ENCODE results near the gene TGM6. TPM values are rescaled to one million over a fixed set of nuclear protein-coding genes. Genes with fewer than 3 reads are reported as not detected.

Gene TGM6
- total and polyA plus RNA-seq, 9 of the 15 experiments (the other 6 are each of a cell fraction or from before 2014, with no cell fraction given), result not detected

DNA sequence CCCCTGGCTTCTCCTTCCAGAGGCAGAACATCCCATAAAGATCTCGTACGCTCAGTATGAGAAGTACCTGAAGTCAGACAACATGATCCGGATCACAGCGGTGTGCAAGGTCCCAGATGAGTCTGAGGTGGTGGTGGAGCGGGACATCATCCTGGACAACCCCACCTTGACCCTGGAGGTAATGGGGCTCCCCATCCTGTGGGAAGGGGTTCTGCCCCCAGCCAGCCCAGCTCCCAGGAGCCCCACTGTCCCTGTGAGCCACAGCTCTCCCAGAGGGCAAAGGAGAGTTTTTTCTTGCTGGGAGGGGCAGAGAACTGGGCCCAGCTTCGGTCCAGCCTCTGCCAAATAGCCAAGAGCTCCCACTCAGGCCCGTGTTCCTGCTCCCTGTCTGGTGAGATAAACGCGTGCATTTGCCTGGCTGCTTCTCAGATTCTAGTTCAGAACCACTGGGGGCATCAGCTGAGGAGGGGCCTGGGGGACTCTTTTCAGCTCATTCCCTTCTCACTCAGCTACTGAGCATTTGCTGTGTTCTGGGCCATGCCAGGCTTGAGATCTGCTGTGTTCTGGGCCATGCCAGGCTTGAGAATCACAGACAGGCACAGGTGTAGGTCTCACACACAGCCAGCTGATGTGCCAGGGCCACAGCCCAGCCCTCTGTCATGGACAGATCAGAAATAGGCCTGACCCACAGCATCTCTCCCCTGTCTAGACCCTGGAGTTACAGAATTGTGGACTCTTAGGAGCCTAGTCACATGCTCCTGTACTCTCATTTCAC is 45.4 kb upstream of the TGM6 start:
- BruUV-seq (replicated peaks), result no TSS peak
- ChIA-PET CTCF (ENCODE audit: low intra/inter-chr PET ratio) (no interaction called here), POLR2A (interaction anchor here (0.6 kb wide), 1 partner anchor 8 kb away, joined by 3 read pairs; no protein-coding TSS in a partner anchor)
- TF ChIP-seq HNRNPK (IDR thresholded peaks at IDR 0.05; ENCODE audit: low read depth, low read length, poor library complexity, severe bottlenecking) (no peak), KLF13 (tag; IDR thresholded peaks at IDR 0.05; ENCODE audit: borderline replicate concordance, low read depth) (no peak), HNRNPLL (IDR thresholded peaks at IDR 0.05; ENCODE audit: low read depth, low read length, poor library complexity, severe bottlenecking) (no peak), KHSRP (IDR thresholded peaks at IDR 0.05) (no peak), SAFB (IDR thresholded peaks at IDR 0.05; ENCODE audit: borderline replicate concordance, low read depth, low read length) (no peak), ZNF583 (CRISPR knock-in tag; IDR thresholded peaks at IDR 0.05) (no peak)
- TF ChIP-seq, protein P1, sequence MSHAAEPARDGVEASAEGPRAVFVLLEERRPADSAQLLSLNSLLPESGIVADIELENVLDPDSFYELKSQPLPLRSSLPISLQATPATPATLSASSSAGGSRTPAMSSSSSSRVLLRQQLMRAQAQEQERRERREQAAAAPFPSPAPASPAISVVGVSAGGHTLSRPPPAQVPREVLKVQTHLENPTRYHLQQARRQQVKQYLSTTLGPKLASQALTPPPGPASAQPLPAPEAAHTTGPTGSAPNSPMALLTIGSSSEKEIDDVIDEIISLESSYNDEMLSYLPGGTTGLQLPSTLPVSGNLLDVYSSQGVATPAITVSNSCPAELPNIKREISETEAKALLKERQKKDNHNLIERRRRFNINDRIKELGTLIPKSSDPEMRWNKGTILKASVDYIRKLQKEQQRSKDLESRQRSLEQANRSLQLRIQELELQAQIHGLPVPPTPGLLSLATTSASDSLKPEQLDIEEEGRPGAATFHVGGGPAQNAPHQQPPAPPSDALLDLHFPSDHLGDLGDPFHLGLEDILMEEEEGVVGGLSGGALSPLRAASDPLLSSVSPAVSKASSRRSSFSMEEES (CRISPR knock-in tag; IDR thresholded peaks at IDR 0.05), result no peak
- TF ChIP-seq, protein P2, sequence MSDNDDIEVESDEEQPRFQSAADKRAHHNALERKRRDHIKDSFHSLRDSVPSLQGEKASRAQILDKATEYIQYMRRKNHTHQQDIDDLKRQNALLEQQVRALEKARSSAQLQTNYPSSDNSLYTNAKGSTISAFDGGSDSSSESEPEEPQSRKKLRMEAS (CRISPR knock-in tag; IDR thresholded peaks at IDR 0.05), result no peak
- TF ChIP-seq, protein P3, sequence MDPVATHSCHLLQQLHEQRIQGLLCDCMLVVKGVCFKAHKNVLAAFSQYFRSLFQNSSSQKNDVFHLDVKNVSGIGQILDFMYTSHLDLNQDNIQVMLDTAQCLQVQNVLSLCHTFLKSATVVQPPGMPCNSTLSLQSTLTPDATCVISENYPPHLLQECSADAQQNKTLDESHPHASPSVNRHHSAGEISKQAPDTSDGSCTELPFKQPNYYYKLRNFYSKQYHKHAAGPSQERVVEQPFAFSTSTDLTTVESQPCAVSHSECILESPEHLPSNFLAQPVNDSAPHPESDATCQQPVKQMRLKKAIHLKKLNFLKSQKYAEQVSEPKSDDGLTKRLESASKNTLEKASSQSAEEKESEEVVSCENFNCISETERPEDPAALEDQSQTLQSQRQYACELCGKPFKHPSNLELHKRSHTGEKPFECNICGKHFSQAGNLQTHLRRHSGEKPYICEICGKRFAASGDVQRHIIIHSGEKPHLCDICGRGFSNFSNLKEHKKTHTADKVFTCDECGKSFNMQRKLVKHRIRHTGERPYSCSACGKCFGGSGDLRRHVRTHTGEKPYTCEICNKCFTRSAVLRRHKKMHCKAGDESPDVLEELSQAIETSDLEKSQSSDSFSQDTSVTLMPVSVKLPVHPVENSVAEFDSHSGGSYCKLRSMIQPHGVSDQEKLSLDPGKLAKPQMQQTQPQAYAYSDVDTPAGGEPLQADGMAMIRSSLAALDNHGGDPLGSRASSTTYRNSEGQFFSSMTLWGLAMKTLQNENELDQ (CRISPR knock-in tag; IDR thresholded peaks at IDR 0.05; ENCODE audit: borderline replicate concordance), result no peak
- no peak overlapping the region for H3K27ac ChIP-seq (ENCODE audit: extremely low read depth, low read depth, low read length)
- peaks cover 2 to 30% of the 10 kb centered on the region in 2 experiments for H3K27me3 ChIP-seq (ENCODE audit: control insufficient read depth in 2 of 2, insufficient read depth in 2 of 2, low read length in 2 of 2)
- peak overlapping the region in 1 of 2 experiments; percentile 17; a peak in 1 of 4 replicates for H3K9ac ChIP-seq (ENCODE audit: insufficient read depth in 1 of 2, low read depth in 2 of 2, low read length in 2 of 2)
- no peaks in the 10 kb centered on the region for H3K9me3 ChIP-seq (replicated peaks; ENCODE audit: control insufficient read depth, insufficient read depth, low read depth, low read length)
- no peaks in the 10 kb centered on the region for H3K9me1 ChIP-seq (ENCODE audit: control insufficient read depth, insufficient read depth, low read length)
- H2AFZ ChIP-seq (ENCODE audit: low read depth, low read length), result no peak overlapping the region
- H4K20me1 ChIP-seq (replicated peaks; ENCODE audit: control insufficient read depth, insufficient read depth, low read length), result no peaks in the 10 kb centered on the region
- no peak for DNase-seq (ENCODE audit: extremely low read depth in 1 of 4, low spot score in 3 of 4)
- WGBS (ENCODE audit: insufficient coverage, low coverage, missing lambda C conversion rate), result 11% methylated on average over 9 of the region's 9 CpGs
- H3K4me3 ChIP-seq, result no peak overlapping the region
- H3K4me2 ChIP-seq (ENCODE audit: insufficient read depth, low read length), result no peak overlapping the region
- no peaks in the 10 kb centered on the region for H3K36me3 ChIP-seq (ENCODE audit: control insufficient read depth, insufficient read depth, low read length)
- ATAC-seq, result no peak
- no peaks in the 10 kb centered on the region; a peak in 1 of 5 replicates for H3K4me1 ChIP-seq (replicated peaks in 1 of 2; ENCODE audit: control insufficient read depth in 2 of 2, insufficient read depth in 2 of 2, low read length in 2 of 2)
- in situ Hi-C loops (cut with MboI) (no loop called here), intact Hi-C loops (cut with micrococcal nuclease) (loop anchor here (10.0 kb wide), 1 partner anchor 70 kb away; no protein-coding TSS in a partner anchor)
- no peak for FAIRE-seq
- no peaks in the 10 kb centered on the region for H3K79me2 ChIP-seq (ENCODE audit: control insufficient read depth, insufficient read depth, low read length)

All from K562 (cell line).